HG02885 (cell line): ENCODE results near the gene HOXB7.

Source experiments
- ATAC-seq: cut with Tn5 transposase; IDR thresholded peaks from one replicate; pipeline ENCODE4 v1.9.1; 2021; ENCODE audit warnings: mild to moderate bottlenecking; ENCODE audit not compliant: unreplicated experiment, poor library complexity

The HOXB7 gene

DNA sequence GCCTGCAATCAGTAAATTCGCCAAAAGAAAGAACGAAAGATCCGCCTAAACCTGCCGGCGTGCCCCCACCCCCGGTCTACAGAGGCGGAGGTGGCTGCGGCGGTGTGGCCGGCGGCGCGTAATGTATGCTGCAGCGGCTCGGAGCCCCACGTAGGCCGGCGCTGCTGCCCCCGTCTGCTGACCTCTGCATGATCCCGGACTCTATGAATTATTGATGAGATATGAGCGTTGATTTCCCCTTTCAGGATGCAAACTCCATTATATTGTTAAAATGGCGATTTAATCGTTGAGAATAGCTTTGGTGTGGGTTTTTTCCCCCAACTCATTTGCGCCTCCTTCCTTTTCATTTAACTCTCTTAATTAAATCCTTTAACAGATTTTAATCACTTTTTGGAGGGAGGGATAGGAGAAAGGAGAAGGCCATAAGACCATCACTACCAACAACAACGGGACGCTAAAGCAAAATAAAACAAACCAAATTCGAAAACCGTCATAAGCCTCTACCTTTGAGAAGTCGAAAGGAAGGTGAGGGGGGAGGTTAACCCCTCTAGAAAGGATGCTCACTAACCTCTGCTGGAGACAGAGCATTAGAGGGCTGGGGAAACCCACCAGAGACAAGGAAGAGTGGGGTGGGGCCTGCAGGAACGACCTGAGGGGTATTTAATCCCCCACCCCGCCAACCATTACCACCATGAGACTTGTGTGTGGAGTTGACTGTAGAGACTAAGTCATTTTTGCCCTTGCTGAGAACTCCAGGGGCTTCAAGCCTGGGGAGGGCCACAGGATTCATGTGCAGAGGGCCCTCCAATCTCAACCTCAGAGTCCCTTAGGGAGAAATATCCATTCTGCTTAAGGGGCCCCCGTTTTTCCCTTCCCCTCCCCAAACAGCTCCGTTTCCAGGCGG lies 24.2 kb downstream of the HOXB7 start:
- no peak for ATAC-seq

- ATAC-seq = no peak
Observed at GRCh38 chr17:48584223-48584741, 26.5 kb downstream of the HOXB7 start.

DNA sequence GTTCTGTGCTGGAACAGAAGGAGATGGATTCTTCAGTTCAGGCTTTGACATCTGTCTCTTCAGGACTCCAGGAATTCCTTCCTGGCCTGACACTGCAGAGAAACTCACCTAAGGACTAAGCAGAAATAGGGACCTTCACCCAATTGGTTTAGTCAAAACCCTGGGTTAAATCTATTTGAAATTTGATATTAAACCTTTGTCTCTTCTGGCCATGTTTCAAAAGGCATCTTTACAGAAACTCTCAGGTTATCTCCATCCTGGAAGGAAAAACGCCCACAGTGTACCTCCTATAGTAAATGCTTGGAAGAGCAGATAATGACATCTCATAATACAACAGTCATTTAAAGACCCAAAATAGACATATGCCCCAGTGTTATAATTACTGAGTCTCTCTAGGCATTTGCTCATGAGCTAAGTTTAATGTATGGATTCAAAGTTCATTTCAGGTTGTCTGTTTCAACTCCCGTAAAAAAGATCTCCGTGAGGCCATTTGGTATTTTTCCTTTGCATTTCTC lies 27.1 kb downstream of the HOXB7 start:
- no peak for ATAC-seq

GRCh38 chr17:48582750-48583069 lies 28.1 kb downstream of the HOXB7 start:
- no peak for ATAC-seq

- ATAC-seq = no peak
Observed at GRCh38 chr17:48579760-48580554, 30.9 kb downstream of the HOXB7 start.

GRCh38 chr17:48579471-48579759 lies 31.4 kb downstream of the HOXB7 start:
- ATAC-seq = no peak

DNA sequence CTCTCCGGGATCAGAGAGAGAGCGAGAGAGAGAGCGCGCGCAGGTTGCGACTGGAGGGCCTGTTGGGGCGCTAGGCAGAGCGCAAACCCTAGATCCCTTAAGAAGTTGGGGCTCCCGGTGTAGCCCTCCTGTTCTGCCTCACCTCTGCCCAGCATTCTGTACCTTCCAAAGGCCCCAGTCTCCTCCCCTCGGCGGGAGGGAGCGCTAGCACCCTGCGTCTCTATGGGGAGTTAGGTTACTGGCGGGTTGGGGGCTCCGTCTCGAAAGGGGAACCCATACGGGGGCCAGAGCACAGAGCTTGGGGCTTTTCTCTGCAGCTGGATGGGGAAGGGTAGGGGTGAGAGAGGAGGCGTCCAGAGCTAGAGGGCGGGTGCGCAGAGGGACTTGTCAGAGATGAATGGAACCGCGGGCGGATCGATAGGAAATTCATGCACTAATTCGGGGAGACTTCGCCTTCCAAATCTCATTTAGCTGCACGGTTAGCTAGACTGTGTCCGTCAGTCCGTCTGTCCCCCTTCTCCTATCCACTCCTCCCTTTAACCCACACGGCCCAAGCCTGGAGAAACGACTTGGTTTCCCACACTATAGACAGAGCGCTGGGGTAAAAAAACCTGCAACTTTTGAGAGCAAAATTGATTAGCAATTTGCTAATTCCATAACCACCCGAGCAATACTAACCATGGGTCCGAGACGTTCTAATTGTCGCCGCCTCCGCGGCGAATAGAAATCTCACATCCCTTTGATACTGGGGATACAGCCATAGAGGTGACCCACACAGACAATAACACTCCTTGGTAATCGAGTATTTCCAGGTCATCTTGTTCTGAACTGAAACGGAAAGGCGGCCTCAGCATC lies 32.0 kb downstream of the HOXB7 start:
- peak; percentile 47 for ATAC-seq

GRCh38 chr17:48577946-48578615 lies 32.7 kb downstream of the HOXB7 start, which contains the start of gene HOXB4:
HOXB4 (minus strand) TSS chr17:48578350; CDS start chr17:48578319, 31 bp downstream.
- ATAC-seq = peak; percentile 62

DNA sequence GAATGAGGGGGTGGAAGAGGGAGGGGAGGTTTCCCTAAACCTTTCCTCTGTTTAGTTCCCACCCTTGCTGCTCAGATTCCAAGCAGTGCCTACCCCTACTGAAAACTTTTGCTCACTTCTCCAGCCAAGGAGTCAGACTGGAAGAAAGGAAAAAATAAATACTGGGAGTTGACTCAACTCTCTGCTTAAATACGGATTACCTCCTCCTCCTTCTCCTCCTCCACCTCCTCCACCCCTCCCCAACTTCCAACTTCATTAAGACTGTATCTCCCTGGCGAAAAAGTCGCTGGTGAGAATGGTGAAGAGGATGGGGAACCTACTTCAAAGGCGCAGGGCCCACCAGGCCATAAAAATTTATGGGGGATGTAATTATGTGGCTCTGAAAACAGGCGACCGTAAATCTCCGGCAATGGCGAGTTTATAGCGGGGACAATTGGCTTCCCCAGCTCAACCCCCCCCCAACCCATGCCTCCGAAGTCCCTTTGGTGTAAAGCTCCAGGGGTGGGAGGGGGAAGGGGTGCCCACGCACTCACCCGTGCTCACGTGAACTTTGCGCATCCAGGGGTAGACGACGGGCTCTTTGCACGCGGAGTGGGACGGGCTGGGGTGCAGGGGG lies 33.4 kb downstream of the HOXB7 start:
- ATAC-seq = no peak

GRCh38 chr17:48576479-48577309 lies 34.1 kb downstream of the HOXB7 start:
- no peak for ATAC-seq

DNA sequence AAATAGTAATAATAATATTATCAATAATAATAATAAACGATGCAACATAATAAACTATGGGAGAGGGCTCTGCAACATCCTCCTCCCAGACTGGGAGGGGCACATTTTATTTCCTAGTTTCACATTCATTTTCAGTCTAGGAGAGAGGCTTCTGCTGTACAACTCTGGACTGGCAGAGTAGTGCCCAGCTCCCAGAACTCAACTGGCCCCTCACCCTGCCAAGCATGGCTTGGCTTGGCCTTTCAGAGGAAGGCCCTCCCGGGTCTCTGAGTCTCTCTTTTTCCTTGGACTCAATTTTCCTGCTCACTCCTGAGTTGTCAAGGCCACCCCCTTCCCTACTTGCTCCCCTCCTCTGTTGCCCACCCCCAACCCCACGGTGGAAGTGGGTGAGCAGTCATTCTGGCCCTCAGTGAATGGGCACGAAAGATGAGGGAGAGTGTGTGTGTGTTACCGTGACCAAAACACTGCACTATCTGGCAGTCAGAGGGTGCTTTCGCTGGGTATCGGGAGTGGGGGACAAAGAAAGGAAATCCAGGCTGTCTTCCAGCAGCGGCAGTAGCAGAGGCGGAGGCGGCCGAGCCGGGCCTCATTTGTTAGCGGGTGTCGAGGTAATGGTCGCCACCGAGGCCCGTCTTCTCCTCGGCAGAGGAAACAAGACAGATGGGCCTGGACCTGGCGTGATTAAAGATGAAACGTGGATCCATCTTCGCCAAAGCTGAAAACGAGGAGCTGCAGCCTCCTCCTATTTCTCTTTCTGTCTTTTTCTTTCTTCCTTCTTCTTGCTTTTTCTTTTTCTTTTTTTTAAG lies 34.9 kb downstream of the HOXB7 start:
- ATAC-seq = no peak

DNA sequence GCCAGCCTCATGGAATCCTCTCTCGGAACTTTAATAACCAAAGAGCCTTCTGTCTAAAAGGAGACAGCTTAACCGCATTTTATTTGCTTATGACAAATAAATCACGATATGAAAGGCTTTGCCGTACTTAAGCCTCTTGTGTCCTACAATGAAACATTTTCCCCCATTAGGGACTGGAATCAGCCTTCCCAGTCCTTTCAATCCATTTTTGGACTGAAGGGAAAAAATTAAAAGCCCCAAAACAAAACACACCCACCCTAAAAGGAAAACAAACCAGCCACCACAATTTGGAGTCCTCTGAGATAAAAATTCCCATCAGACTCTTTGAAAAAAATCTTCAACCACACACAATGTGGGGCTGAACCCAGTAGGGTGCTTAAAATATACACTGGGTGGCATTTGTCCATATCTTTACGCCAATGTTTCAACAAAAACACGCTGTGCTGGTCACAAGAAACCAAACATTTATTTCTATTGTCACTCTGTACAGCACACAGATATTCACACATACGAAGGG lies 35.7 kb downstream of the HOXB7 start:
- no peak for ATAC-seq

DNA sequence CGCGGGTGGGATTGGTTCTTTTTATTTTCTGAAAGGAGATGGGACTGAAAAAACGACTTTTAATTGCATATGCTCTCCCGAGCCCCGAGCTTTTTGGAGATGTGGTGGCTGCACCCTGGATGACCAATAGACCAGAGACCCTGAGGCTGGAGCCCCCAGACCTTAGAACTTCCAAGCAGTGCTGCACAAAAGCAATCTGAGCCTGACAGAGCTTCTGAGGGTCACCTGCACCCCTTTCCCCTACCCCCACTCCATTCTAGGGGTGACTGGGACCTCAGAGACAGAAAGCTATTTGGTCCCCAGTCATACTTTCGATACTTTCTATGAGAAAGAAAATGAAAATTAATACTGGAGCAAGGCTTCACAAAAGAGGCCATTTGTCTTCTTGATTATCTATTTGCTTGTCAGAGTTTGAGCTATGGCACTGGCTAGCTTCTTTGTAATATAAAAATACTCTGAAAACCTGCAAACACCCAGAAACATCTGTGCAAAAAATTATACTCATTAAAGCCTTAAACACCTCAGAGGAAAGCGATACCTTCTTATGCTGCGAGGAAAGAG lies 36.2 kb downstream of the HOXB7 start:
- ATAC-seq = no peak

DNA sequence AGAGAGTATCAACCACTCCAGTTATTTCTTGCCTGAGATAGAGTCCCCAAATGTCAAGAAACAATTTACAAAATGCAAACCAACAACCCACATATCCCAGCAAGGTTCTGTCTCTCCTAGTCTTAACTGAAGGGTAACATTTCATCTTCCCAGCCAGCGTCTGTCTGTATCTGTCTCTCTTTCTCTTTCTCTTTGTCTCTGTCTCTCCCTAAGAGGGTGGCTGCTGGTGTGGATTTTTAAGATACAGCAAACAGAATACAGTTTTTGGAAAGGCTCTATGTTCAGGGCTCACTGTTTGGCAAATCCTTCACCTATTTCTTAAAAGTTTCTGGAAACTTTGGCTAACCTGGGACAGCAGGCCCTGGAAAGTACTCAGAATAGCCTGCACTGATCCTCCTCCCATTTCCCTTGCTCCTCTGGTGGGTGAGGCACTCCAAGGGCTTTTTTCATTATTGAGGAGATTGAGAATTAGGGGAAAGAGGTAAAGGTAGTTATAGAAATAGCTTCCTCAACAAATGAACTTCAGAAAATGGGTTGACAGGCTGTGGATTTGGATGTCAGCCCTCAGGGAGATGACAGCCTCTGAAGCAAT lies 38.9 kb downstream of the HOXB7 start:
- no peak for ATAC-seq

DNA sequence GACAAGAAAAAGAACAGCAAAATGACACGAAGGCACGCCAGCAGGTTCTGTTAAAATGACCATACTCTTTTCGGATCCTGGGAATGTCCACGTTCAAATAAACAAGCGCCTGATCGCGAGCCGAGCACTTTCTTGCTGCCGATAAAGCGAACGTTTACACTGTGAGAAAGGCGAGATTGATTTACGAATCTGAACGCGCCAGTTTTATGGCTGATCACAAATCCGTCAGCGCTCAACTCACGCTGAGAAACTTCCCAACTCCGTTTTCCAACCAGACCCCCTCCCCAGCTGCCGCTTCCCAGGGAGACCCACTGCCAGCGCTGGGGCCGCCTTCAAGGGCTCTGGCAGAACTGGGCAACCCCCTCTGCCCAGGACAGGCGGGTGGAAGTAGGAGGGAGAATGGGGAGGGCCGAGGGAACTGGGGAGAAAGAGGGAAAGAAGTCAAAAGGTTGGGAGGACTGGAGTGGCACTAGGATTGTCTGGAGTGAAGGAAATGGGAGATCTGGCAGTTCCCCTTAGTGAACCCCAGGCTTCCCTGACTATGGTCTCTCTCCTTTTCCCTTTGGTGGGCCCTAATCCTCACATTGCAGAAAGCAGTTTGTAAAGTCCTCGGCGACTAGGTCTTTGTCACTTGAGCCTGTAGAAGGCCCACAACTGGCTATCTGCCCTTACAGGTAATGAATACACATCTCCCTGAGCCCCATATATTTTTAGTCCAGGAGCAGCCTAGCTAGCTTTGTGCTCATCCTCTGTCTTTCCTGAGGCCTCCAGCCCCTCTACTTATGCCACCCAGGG lies 39.6 kb downstream of the HOXB7 start:
- no peak for ATAC-seq
